K562 (cell line): ENCODE results near the gene PHF20. TPM values are rescaled to one million over a fixed set of nuclear protein-coding genes. Genes with fewer than 3 reads are reported as not detected.

ENCODE experiments used
- E2F6 ChIP-seq, 2 experiments: IDR thresholded peaks; 2 replicates each; pipeline ENCODE4 v1.6.1; 2011; ENCODE audit warnings: borderline replicate concordance in 1 of 2, control low read depth in 1 of 2, low read depth in 1 of 2, low read length in 1 of 2, mild to moderate bottlenecking in 1 of 2, mixed read lengths in 1 of 2, moderate library complexity in 1 of 2; ENCODE audit not compliant: insufficient read depth in 1 of 2, insufficient read length in 1 of 2, poor library complexity in 1 of 2, severe bottlenecking in 1 of 2; ENCODE audit errors: extremely low read depth in 1 of 2
- MGA ChIP-seq: fragments of 450-650 bp; IDR thresholded peaks from 2 replicates; pipeline ENCODE4 v1.6.1; 2016; ENCODE audit warnings: mild to moderate bottlenecking, moderate library complexity
- MTA3 ChIP-seq: fragments of 450-650 bp; formaldehyde crosslinking; IDR thresholded peaks from 2 replicates; pipeline ENCODE4 v1.6.1; 2017; ENCODE audit warnings: mild to moderate bottlenecking, borderline replicate concordance
- ZNF318 ChIP-seq, 2 experiments: fragments of 450-650 bp; IDR thresholded peaks; 2 replicates each; pipeline ENCODE4 v1.6.1; 2016; ENCODE audit warnings: mild to moderate bottlenecking in 2 of 2, borderline replicate concordance in 1 of 2, low read depth in 1 of 2, moderate library complexity in 1 of 2
- polyA plus RNA-seq, 8 experiments: library from polyadenylated mRNA; depleted of rRNA in 4 of 8; stranded (reverse) in 5 of 8; unstranded in 3 of 8; fragments of >200 nt; fragmentation: Nextera tagmentation in 2 of 8; fragmentation: Illumina TruSeq in 1 of 8; extraction: Ambion mirVana in 2 of 8; extraction: Trizol in 1 of 8; gene quantifications; 2 replicates each; pipeline versions ENCODE4 v1.2.1 to v1.2.3, GENCODE V29; 2011 to 2014; ENCODE audit warnings: inconsistent platforms in 1 of 8, missing spikeins in 1 of 8
- total RNA-seq, 7 experiments: library from RNA; depleted of rRNA in 6 of 7; stranded (reverse); fragments of >200 nt in 6 of 7; fragmentation: Illumina TruSeq in 2 of 7; extraction: Trizol in 2 of 7; gene quantifications; 2 replicates each; pipeline versions ENCODE4 v1.2.1 to v1.2.3, GENCODE V29; 2011 to 2021; ENCODE audit warnings: low replicate concordance in 1 of 7

PHF20 gene
- total and polyA plus RNA-seq, 9 of the 15 experiments (the other 6 are each of a cell fraction or from before 2014, with no cell fraction given): 49.9 to 196 (median 70.7) TPM

- TF ChIP-seq E2F6 (IDR thresholded peaks at IDR 0.05; ENCODE audit: borderline replicate concordance in 1 of 2, extremely low read depth in 1 of 2, insufficient read depth in 1 of 2, insufficient read length in 1 of 2, low read depth in 1 of 2, low read length in 1 of 2, poor library complexity in 1 of 2, severe bottlenecking in 1 of 2) (no peak), MTA3 (no peak), ZNF318 (IDR thresholded peaks at IDR 0.05; ENCODE audit: borderline replicate concordance in 1 of 2, low read depth in 1 of 2) (no peak; a peak in 1 of 4 replicates), MGA (no peak)
Measured at GRCh38 chr20:35821807-35822242, 50.0 kb downstream of the PHF20 start (continued).
